CD4-positive, CD25-positive, alpha-beta regulatory T cell (primary cell): ENCODE data around the gene DUSP22. TPM values are rescaled to one million over a fixed set of nuclear protein-coding genes. Genes with fewer than 3 reads are reported as not detected.
A peak's percentile ranks its signal among the peaks of the same experiment; 100 is the strongest.

Source experiments
- ATAC-seq, 2 donors: fragments of 150-1000 bp; cut with Tn5 transposase; one replicate each; pipeline ENCODE4 v1.10.0; 2021; ENCODE audit warnings: low read depth in 2 of 2, moderate number of reproducible peaks in 2 of 2, moderate library complexity in 1 of 2
- DNase-seq, 3 donors: peaks; one replicate each; pipeline versions ENCODE4 v3.0.0 to v3.0.0-alpha.2; 2012 to 2022; ENCODE audit warnings: mixed read lengths in 1 of 3
- H3K27ac ChIP-seq: one replicate; pipeline ENCODE4 v1.7.0; 2013; ENCODE audit warnings: mild to moderate bottlenecking, low read length; ENCODE audit not compliant: insufficient read depth, poor library complexity, severe bottlenecking
- H3K27me3 ChIP-seq: one replicate; pipeline ENCODE4 v1.7.0; 2013; ENCODE audit warnings: low read length; ENCODE audit not compliant: control insufficient read depth, insufficient read depth
- H3K36me3 ChIP-seq: one replicate; pipeline ENCODE4 v1.7.0; 2013; ENCODE audit warnings: mild to moderate bottlenecking, low read length, moderate library complexity; ENCODE audit not compliant: control insufficient read depth, insufficient read depth
- H3K4me1 ChIP-seq: 2 replicates; pipeline ENCODE4 v1.7.0; 2013; ENCODE audit warnings: mild to moderate bottlenecking, low read length; ENCODE audit not compliant: insufficient read depth, control insufficient read depth, poor library complexity, severe bottlenecking
- H3K4me3 ChIP-seq: one replicate; pipeline ENCODE4 v1.7.0; 2013; ENCODE audit warnings: low read depth, mild to moderate bottlenecking, low read length, moderate library complexity
- H3K9me3 ChIP-seq, 2 experiments: 1 replicate in 1 of 2; 2 replicates in 1 of 2; pipeline ENCODE4 v1.7.0; 2013; ENCODE audit warnings: low read length in 2 of 2, mild to moderate bottlenecking in 1 of 2, moderate library complexity in 1 of 2; ENCODE audit not compliant: control insufficient read depth in 2 of 2
- H3K27ac Mint-ChIP-seq, 3 donors: one replicate each; pipeline ENCODE4 v1.8.0; 2020 to 2022; ENCODE audit warnings: mild to moderate bottlenecking in 3 of 3, mixed read lengths in 3 of 3, moderate library complexity in 2 of 3
- H3K27me3 Mint-ChIP-seq: one replicate; pipeline ENCODE4 v1.8.0; 2022; ENCODE audit warnings: mild to moderate bottlenecking, mixed read lengths
- H3K36me3 Mint-ChIP-seq: one replicate; pipeline ENCODE4 v1.8.0; 2020; ENCODE audit warnings: mixed read lengths
- H3K4me1 Mint-ChIP-seq, 4 donors: one replicate each; pipeline ENCODE4 v1.8.0; 2020 to 2022; ENCODE audit warnings: mixed read lengths in 4 of 4, mild to moderate bottlenecking in 1 of 4
- H3K4me3 Mint-ChIP-seq, 4 donors: one replicate each; pipeline ENCODE4 v1.8.0; 2020 to 2022; ENCODE audit warnings: mild to moderate bottlenecking in 4 of 4, mixed read lengths in 4 of 4, moderate library complexity in 3 of 4
- H3K9me3 Mint-ChIP-seq, 7 donors: one replicate each; pipeline ENCODE4 v1.8.0; 2020 to 2022; ENCODE audit warnings: mixed read lengths in 7 of 7, mild to moderate bottlenecking in 3 of 7, moderate library complexity in 2 of 7
- polyA plus RNA-seq, 4 donors: library from polyadenylated mRNA; unstranded; fragments of 300-500 nt; fragmentation: Illumina TruSeq; gene quantifications; one replicate each; pipeline ENCODE4 v1.2.3, GENCODE V29; 2021
- total RNA-seq: library from RNA; stranded (reverse); gene quantifications from one replicate; pipeline ENCODE4 v1.2.3, GENCODE V29; 2022

Gene DUSP22
- total and polyA plus RNA-seq, 5 donors from 2014 or later = 45.5 to 48.5 (median 46.6) TPM

GRCh38 chr6:361411-362132 is 69.3 kb downstream of the DUSP22 start:
- Mint-ChIP-seq H3K36me3 (no peaks in the 10 kb centered on the region), H3K27ac (peak overlapping the region in 1 of 3 donors; percentile 0), H3K4me3 (no peak overlapping the region), H3K4me1 (peaks cover 5 to 21% (median 8%) of the 10 kb centered on the region in 4 donors), H3K9me3 (peaks cover 0 to 18% (median 2%) of the 10 kb centered on the region in 7 donors), H3K27me3 (peaks cover 9% of the 10 kb centered on the region)
- DNase-seq = no peak
- Histone ChIP-seq H3K27me3 (no peaks in the 10 kb centered on the region), H3K4me3 (no peak overlapping the region), H3K4me1 (peaks cover 5% of the 10 kb centered on the region), H3K27ac (no peak overlapping the region), H3K9me3 (peaks cover 0 to 3% of the 10 kb centered on the region in 2 experiments), H3K36me3 (no peaks in the 10 kb centered on the region)
- ATAC-seq = no peak

GRCh38 chr6:362231-362923 is 70.1 kb downstream of the DUSP22 start:
- Histone ChIP-seq H3K36me3 (no peaks in the 10 kb centered on the region), H3K9me3 (peaks cover 0 to 3% of the 10 kb centered on the region in 2 experiments), H3K4me1 (no peaks in the 10 kb centered on the region), H3K4me3 (no peak overlapping the region), H3K27me3 (no peaks in the 10 kb centered on the region), H3K27ac (no peak overlapping the region)
- H3K4me1 Mint-ChIP-seq = peaks cover 2 to 13% (median 5%) of the 10 kb centered on the region in 4 donors
- H3K36me3 Mint-ChIP-seq = no peaks in the 10 kb centered on the region
- no peak overlapping the region for H3K4me3 Mint-ChIP-seq
- H3K27me3 Mint-ChIP-seq = peaks cover 15% of the 10 kb centered on the region
- H3K27ac Mint-ChIP-seq = no peak overlapping the region
- peaks cover 0 to 18% (median 6%) of the 10 kb centered on the region in 7 donors for H3K9me3 Mint-ChIP-seq
- no peak for ATAC-seq
- no peak for DNase-seq

- H3K27me3 ChIP-seq = no peaks in the 10 kb centered on the region
- H3K9me3 Mint-ChIP-seq = peaks cover 0 to 18% (median 6%) of the 10 kb centered on the region in 7 donors
- DNase-seq = no peak
- no peak overlapping the region for H3K27ac ChIP-seq
- H3K4me1 Mint-ChIP-seq = peaks cover 0 to 8% (median 5%) of the 10 kb centered on the region in 4 donors
- H3K27me3 Mint-ChIP-seq = peaks cover 15% of the 10 kb centered on the region
- H3K36me3 ChIP-seq = no peaks in the 10 kb centered on the region
- H3K36me3 Mint-ChIP-seq = no peaks in the 10 kb centered on the region
- no peak for ATAC-seq
- H3K27ac Mint-ChIP-seq = no peak overlapping the region
- no peaks in the 10 kb centered on the region for H3K4me1 ChIP-seq
- no peak overlapping the region for H3K4me3 ChIP-seq
- H3K9me3 ChIP-seq = peaks cover 0 to 3% of the 10 kb centered on the region in 2 experiments
- no peak overlapping the region for H3K4me3 Mint-ChIP-seq
These were observed 70.6 kb downstream of the DUSP22 start for GRCh38 chr6:362924-363249.

- Histone ChIP-seq H3K4me3 (no peak overlapping the region), H3K36me3 (no peaks in the 10 kb centered on the region), H3K9me3 (peaks cover 0 to 3% of the 10 kb centered on the region in 2 experiments), H3K27me3 (no peaks in the 10 kb centered on the region), H3K4me1 (no peaks in the 10 kb centered on the region), H3K27ac (no peak overlapping the region)
- H3K27me3 Mint-ChIP-seq = peaks cover 15% of the 10 kb centered on the region
- ATAC-seq (no peak), DNase-seq (no peak)
- no peak overlapping the region for H3K4me3 Mint-ChIP-seq
- peaks cover 0 to 18% (median 6%) of the 10 kb centered on the region in 7 donors for H3K9me3 Mint-ChIP-seq
- no peak overlapping the region for H3K27ac Mint-ChIP-seq
- H3K36me3 Mint-ChIP-seq = no peaks in the 10 kb centered on the region
- peaks cover 0 to 5% (median 4%) of the 10 kb centered on the region in 4 donors for H3K4me1 Mint-ChIP-seq
These were observed 71.0 kb downstream of the DUSP22 start for GRCh38 chr6:363291-363690.

GRCh38 chr6:363909-364308 is 71.6 kb downstream of the DUSP22 start:
- H3K9me3 ChIP-seq = peaks cover 0 to 3% of the 10 kb centered on the region in 2 experiments
- Mint-ChIP-seq H3K4me3 (no peak overlapping the region), H3K9me3 (peaks cover 0 to 18% (median 6%) of the 10 kb centered on the region in 7 donors), H3K4me1 (peaks cover 0 to 5% (median 3%) of the 10 kb centered on the region in 4 donors), H3K27ac (peak overlapping the region in 1 of 3 donors; percentile 27), H3K36me3 (no peaks in the 10 kb centered on the region), H3K27me3 (peaks cover 15% of the 10 kb centered on the region)
- H3K27ac ChIP-seq = no peak overlapping the region
- no peak overlapping the region for H3K4me3 ChIP-seq
- no peaks in the 10 kb centered on the region for H3K27me3 ChIP-seq
- ATAC-seq (no peak), DNase-seq (no peak)
- H3K4me1 ChIP-seq = no peaks in the 10 kb centered on the region
- H3K36me3 ChIP-seq = no peaks in the 10 kb centered on the region

- H3K9me3 ChIP-seq = peaks cover 0 to 3% of the 10 kb centered on the region in 2 experiments
- H3K4me1 ChIP-seq = no peaks in the 10 kb centered on the region
- no peaks in the 10 kb centered on the region for H3K36me3 ChIP-seq
- Mint-ChIP-seq H3K4me1 (peaks cover 0 to 5% (median 2%) of the 10 kb centered on the region in 4 donors), H3K27ac (no peak overlapping the region), H3K9me3 (peaks cover 0 to 18% (median 6%) of the 10 kb centered on the region in 7 donors), H3K36me3 (peaks cover 4% of the 10 kb centered on the region), H3K27me3 (peaks cover 15% of the 10 kb centered on the region), H3K4me3 (no peak overlapping the region)
- ATAC-seq (no peak), DNase-seq (no peak)
- no peak overlapping the region for H3K4me3 ChIP-seq
- H3K27me3 ChIP-seq = no peaks in the 10 kb centered on the region
- H3K27ac ChIP-seq = no peak overlapping the region
These were observed 72.6 kb downstream of the DUSP22 start for GRCh38 chr6:364609-365540.

GRCh38 chr6:365835-366234 is 73.5 kb downstream of the DUSP22 start:
- Mint-ChIP-seq H3K4me1 (peaks cover 0 to 5% (median 3%) of the 10 kb centered on the region in 4 donors), H3K9me3 (peaks cover 0 to 19% (median 6%) of the 10 kb centered on the region in 7 donors), H3K27ac (no peak overlapping the region), H3K27me3 (peaks cover 15% of the 10 kb centered on the region), H3K36me3 (peaks cover 5% of the 10 kb centered on the region), H3K4me3 (no peak overlapping the region)
- ATAC-seq (no peak), DNase-seq (no peak)
- H3K4me1 ChIP-seq = no peaks in the 10 kb centered on the region
- H3K27me3 ChIP-seq = no peaks in the 10 kb centered on the region
- no peaks in the 10 kb centered on the region for H3K36me3 ChIP-seq
- H3K4me3 ChIP-seq = no peak overlapping the region
- H3K27ac ChIP-seq = no peak overlapping the region
- H3K9me3 ChIP-seq = peaks cover 0 to 3% of the 10 kb centered on the region in 2 experiments
